ENCODE data around the gene ATP5F1D. TPM values are rescaled to one million over a fixed set of nuclear protein-coding genes. Genes with fewer than 3 reads are reported as not detected.
A peak's percentile ranks its signal among the peaks of the same experiment; 100 is the strongest.

The ATP5F1D gene
- total RNA-seq, 1 donor from 2014 or later: 24.5 TPM

- H3K4me1 ChIP-seq (ENCODE audit: control insufficient read depth in 3 of 3, insufficient read depth in 3 of 3, low read length in 3 of 3): peaks cover 38 to 59% (median 54%) of the 10 kb centered on the region in 3 donors
- peak overlapping the region in 2 of 3 donors; percentile 72 to 74 for H3K4me3 ChIP-seq (ENCODE audit: low read length in 3 of 3)
- H3K27ac ChIP-seq (ENCODE audit: low read depth, low read length): peak overlapping the region; percentile 100
- peaks cover 27 to 39% (median 32%) of the 10 kb centered on the region in 3 donors for H3K36me3 ChIP-seq (ENCODE audit: control insufficient read depth in 3 of 3, insufficient read depth in 3 of 3, low read length in 3 of 3)
- H3K9me3 ChIP-seq (ENCODE audit: control insufficient read depth in 3 of 3, low read length in 3 of 3): no peaks in the 10 kb centered on the region
- no peaks in the 10 kb centered on the region for H3K27me3 ChIP-seq (ENCODE audit: control insufficient read depth in 3 of 3, insufficient read depth in 3 of 3, low read length in 3 of 3)
- H3K9ac ChIP-seq (ENCODE audit: low read depth in 1 of 3, low read length in 3 of 3): peak overlapping the region in 2 of 3 donors; percentile 69 to 71
Observed at GRCh38 chr19:1252221-1252820, 10.8 kb downstream of the ATP5F1D start.

- Histone ChIP-seq H3K4me1 (ENCODE audit: control insufficient read depth in 3 of 3, insufficient read depth in 3 of 3, low read length in 3 of 3) (peaks cover 36 to 58% (median 52%) of the 10 kb centered on the region in 3 donors), H3K27ac (ENCODE audit: low read depth, low read length) (peak overlapping the region; percentile 100), H3K36me3 (ENCODE audit: control insufficient read depth in 3 of 3, insufficient read depth in 3 of 3, low read length in 3 of 3) (peaks cover 28 to 44% (median 32%) of the 10 kb centered on the region in 3 donors), H3K9me3 (ENCODE audit: control insufficient read depth in 3 of 3, low read length in 3 of 3) (no peaks in the 10 kb centered on the region), H3K9ac (ENCODE audit: low read depth in 1 of 3, low read length in 3 of 3) (peak overlapping the region; percentile 54 to 80 (median 71)), H3K4me3 (ENCODE audit: low read length in 3 of 3) (peak overlapping the region; percentile 46 to 74 (median 64)), H3K27me3 (ENCODE audit: control insufficient read depth in 3 of 3, insufficient read depth in 3 of 3, low read length in 3 of 3) (no peaks in the 10 kb centered on the region)
Observed at GRCh38 chr19:1252821-1253513, 11.4 kb downstream of the ATP5F1D start.

- peaks cover 37 to 55% (median 54%) of the 10 kb centered on the region in 3 donors for H3K4me1 ChIP-seq (ENCODE audit: control insufficient read depth in 3 of 3, insufficient read depth in 3 of 3, low read length in 3 of 3)
- peak overlapping the region; percentile 33 to 64 (median 46) for H3K4me3 ChIP-seq (ENCODE audit: low read length in 3 of 3)
Observed at GRCh38 chr19:1253514-1254080, 12.0 kb downstream of the ATP5F1D start.

GRCh38 chr19:1254081-1254527, 12.6 kb downstream of the ATP5F1D start:
- peak overlapping the region in 2 of 3 donors; percentile 62 to 80 for H3K9ac ChIP-seq (ENCODE audit: low read depth in 1 of 3, low read length in 3 of 3)
- peak overlapping the region; percentile 100 for H3K27ac ChIP-seq (ENCODE audit: low read depth, low read length)
- no peaks in the 10 kb centered on the region for H3K27me3 ChIP-seq (ENCODE audit: control insufficient read depth in 3 of 3, insufficient read depth in 3 of 3, low read length in 3 of 3)
- H3K36me3 ChIP-seq (ENCODE audit: control insufficient read depth in 3 of 3, insufficient read depth in 3 of 3, low read length in 3 of 3): peaks cover 28 to 44% (median 32%) of the 10 kb centered on the region in 3 donors
- H3K4me1 ChIP-seq (ENCODE audit: control insufficient read depth in 3 of 3, insufficient read depth in 3 of 3, low read length in 3 of 3): peaks cover 41 to 55% (median 54%) of the 10 kb centered on the region in 3 donors
- no peaks in the 10 kb centered on the region for H3K9me3 ChIP-seq (ENCODE audit: control insufficient read depth in 3 of 3, low read length in 3 of 3)
- H3K4me3 ChIP-seq (ENCODE audit: low read length in 3 of 3): peak overlapping the region in 1 of 3 donors; percentile 22

More at GRCh38 chr19:1253514-1254080, 12.0 kb downstream of the ATP5F1D start:
- Histone ChIP-seq H3K9me3 (ENCODE audit: control insufficient read depth in 3 of 3, low read length in 3 of 3) (no peaks in the 10 kb centered on the region), H3K36me3 (ENCODE audit: control insufficient read depth in 3 of 3, insufficient read depth in 3 of 3, low read length in 3 of 3) (peaks cover 28 to 44% (median 32%) of the 10 kb centered on the region in 3 donors), H3K27ac (ENCODE audit: low read depth, low read length) (peak overlapping the region; percentile 100), H3K9ac (ENCODE audit: low read depth in 1 of 3, low read length in 3 of 3) (peak overlapping the region; percentile 54 to 80 (median 69)), H3K27me3 (ENCODE audit: control insufficient read depth in 3 of 3, insufficient read depth in 3 of 3, low read length in 3 of 3) (no peaks in the 10 kb centered on the region)

- Histone ChIP-seq H3K9ac (ENCODE audit: low read depth in 1 of 3, low read length in 3 of 3) (peak overlapping the region in 1 of 3 donors; percentile 62), H3K27me3 (ENCODE audit: control insufficient read depth in 3 of 3, insufficient read depth in 3 of 3, low read length in 3 of 3) (no peaks in the 10 kb centered on the region), H3K36me3 (ENCODE audit: control insufficient read depth in 3 of 3, insufficient read depth in 3 of 3, low read length in 3 of 3) (peaks cover 28 to 44% (median 32%) of the 10 kb centered on the region in 3 donors), H3K4me3 (ENCODE audit: low read length in 3 of 3) (peak overlapping the region in 1 of 3 donors; percentile 22), H3K27ac (ENCODE audit: low read depth, low read length) (peak overlapping the region; percentile 100), H3K4me1 (ENCODE audit: control insufficient read depth in 3 of 3, insufficient read depth in 3 of 3, low read length in 3 of 3) (peaks cover 46 to 60% (median 60%) of the 10 kb centered on the region in 3 donors), H3K9me3 (ENCODE audit: control insufficient read depth in 3 of 3, low read length in 3 of 3) (no peaks in the 10 kb centered on the region)
Observed at GRCh38 chr19:1254530-1255185, 13.1 kb downstream of the ATP5F1D start.

GRCh38 chr19:1255186-1256161, 13.9 kb downstream of the ATP5F1D start:
- H3K27me3 ChIP-seq (ENCODE audit: control insufficient read depth in 3 of 3, insufficient read depth in 3 of 3, low read length in 3 of 3): no peaks in the 10 kb centered on the region
- H3K9ac ChIP-seq (ENCODE audit: low read depth in 1 of 3, low read length in 3 of 3): peak overlapping the region in 1 of 3 donors; percentile 62
- H3K36me3 ChIP-seq (ENCODE audit: control insufficient read depth in 3 of 3, insufficient read depth in 3 of 3, low read length in 3 of 3): peaks cover 28 to 44% (median 32%) of the 10 kb centered on the region in 3 donors
- H3K4me1 ChIP-seq (ENCODE audit: control insufficient read depth in 3 of 3, insufficient read depth in 3 of 3, low read length in 3 of 3): peaks cover 54 to 68% (median 66%) of the 10 kb centered on the region in 3 donors
- H3K27ac ChIP-seq (ENCODE audit: low read depth, low read length): peak overlapping the region; percentile 100
- no peaks in the 10 kb centered on the region for H3K9me3 ChIP-seq (ENCODE audit: control insufficient read depth in 3 of 3, low read length in 3 of 3)
- H3K4me3 ChIP-seq (ENCODE audit: low read length in 3 of 3): no peak overlapping the region

- peaks cover 55 to 71% (median 69%) of the 10 kb centered on the region in 3 donors for H3K4me1 ChIP-seq (ENCODE audit: control insufficient read depth in 3 of 3, insufficient read depth in 3 of 3, low read length in 3 of 3)
- H3K9ac ChIP-seq (ENCODE audit: low read depth in 1 of 3, low read length in 3 of 3): peak overlapping the region in 1 of 3 donors; percentile 33
- peaks cover 26 to 36% (median 32%) of the 10 kb centered on the region in 3 donors for H3K36me3 ChIP-seq (ENCODE audit: control insufficient read depth in 3 of 3, insufficient read depth in 3 of 3, low read length in 3 of 3)
- H3K4me3 ChIP-seq (ENCODE audit: low read length in 3 of 3): no peak overlapping the region
- peak overlapping the region; percentile 36 for H3K27ac ChIP-seq (ENCODE audit: low read depth, low read length)
- H3K9me3 ChIP-seq (ENCODE audit: control insufficient read depth in 3 of 3, low read length in 3 of 3): no peaks in the 10 kb centered on the region
- no peaks in the 10 kb centered on the region for H3K27me3 ChIP-seq (ENCODE audit: control insufficient read depth in 3 of 3, insufficient read depth in 3 of 3, low read length in 3 of 3)
Observed at GRCh38 chr19:1256646-1257474, 15.3 kb downstream of the ATP5F1D start.

GRCh38 chr19:1257475-1258162, 16.1 kb downstream of the ATP5F1D start:
- Histone ChIP-seq H3K4me3 (ENCODE audit: low read length in 3 of 3) (no peak overlapping the region), H3K36me3 (ENCODE audit: control insufficient read depth in 3 of 3, insufficient read depth in 3 of 3, low read length in 3 of 3) (peaks cover 26 to 34% (median 32%) of the 10 kb centered on the region in 3 donors)

More at GRCh38 chr19:1257475-1258162, 16.1 kb downstream of the ATP5F1D start:
- peaks cover 61 to 72% (median 70%) of the 10 kb centered on the region in 3 donors for H3K4me1 ChIP-seq (ENCODE audit: control insufficient read depth in 3 of 3, insufficient read depth in 3 of 3, low read length in 3 of 3)
- no peaks in the 10 kb centered on the region for H3K27me3 ChIP-seq (ENCODE audit: control insufficient read depth in 3 of 3, insufficient read depth in 3 of 3, low read length in 3 of 3)
- no peaks in the 10 kb centered on the region for H3K9me3 ChIP-seq (ENCODE audit: control insufficient read depth in 3 of 3, low read length in 3 of 3)
- no peak overlapping the region for H3K9ac ChIP-seq (ENCODE audit: low read depth in 1 of 3, low read length in 3 of 3)
- peak overlapping the region; percentile 89 for H3K27ac ChIP-seq (ENCODE audit: low read depth, low read length)

Measured in skeletal muscle tissue (tissue), 4 donors.